Tibial artery (tissue), 4 donors: Measurements from ENCODE around the gene TEX12.

Experiments used
- DNase-seq, 2 donors: peaks; one replicate each; pipeline ENCODE4 v3.0.0-alpha.2; 2019
- H3K27ac ChIP-seq, 2 donors: fragments of 200-600 bp; sonication (generic) in 1 of 2; 1 replicate in 1 of 2; 2 replicates in 1 of 2; pipeline ENCODE4 v1.5.1; 2018 to 2019; ENCODE audit warnings: mild to moderate bottlenecking in 1 of 2
- H3K27me3 ChIP-seq, 2 donors: fragments of 200-600 bp; sonication (generic) in 1 of 2; one replicate each; pipeline versions ENCODE4 v1.5.1 to v1.6.0; 2016 to 2019
- H3K36me3 ChIP-seq, 3 donors: fragments of 200-600 bp; sonication (generic) in 2 of 3; one replicate each; pipeline ENCODE4 v1.5.1; 2016 to 2019; ENCODE audit warnings: mild to moderate bottlenecking in 2 of 3
- H3K4me1 ChIP-seq, 4 donors: fragments of 200-600 bp; sonication (generic) in 2 of 4; 1 replicate in 3 of 4; 2 replicates in 1 of 4; pipeline ENCODE4 v1.5.1; 2016 to 2019
- H3K4me3 ChIP-seq, 2 donors: fragments of 200-600 bp; sonication (generic) in 1 of 2; 1 replicate in 1 of 2; 2 replicates in 1 of 2; pipeline ENCODE4 v1.5.1; 2018 to 2019; ENCODE audit warnings: mild to moderate bottlenecking in 2 of 2
- H3K9me3 ChIP-seq, 3 donors: fragments of 200-600 bp; sonication (generic) in 1 of 3; one replicate each; pipeline ENCODE4 v1.5.1; 2016 to 2019
- intact Hi-C: fragments of 100-400 bp; cut with DNase I; formaldehyde crosslinking; loops from one replicate; pipeline ENCODE4 v1.15.0; 2023; ENCODE audit warnings: low total_unique reads
- TF ChIP-seq, protein P1 (sequence below), 2 experiments: fragments of 200-600 bp in 1 of 2; fragments of 450-650 bp in 1 of 2; IDR thresholded peaks; one replicate each; pipeline ENCODE4 v1.5.1; 2017 to 2019; ENCODE audit warnings: antibody characterized with exemption in 2 of 2, mild to moderate bottlenecking in 1 of 2, moderate library complexity in 1 of 2

The TEX12 gene, protein sequence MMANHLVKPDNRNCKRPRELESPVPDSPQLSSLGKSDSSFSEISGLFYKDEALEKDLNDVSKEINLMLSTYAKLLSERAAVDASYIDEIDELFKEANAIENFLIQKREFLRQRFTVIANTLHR

DNA sequence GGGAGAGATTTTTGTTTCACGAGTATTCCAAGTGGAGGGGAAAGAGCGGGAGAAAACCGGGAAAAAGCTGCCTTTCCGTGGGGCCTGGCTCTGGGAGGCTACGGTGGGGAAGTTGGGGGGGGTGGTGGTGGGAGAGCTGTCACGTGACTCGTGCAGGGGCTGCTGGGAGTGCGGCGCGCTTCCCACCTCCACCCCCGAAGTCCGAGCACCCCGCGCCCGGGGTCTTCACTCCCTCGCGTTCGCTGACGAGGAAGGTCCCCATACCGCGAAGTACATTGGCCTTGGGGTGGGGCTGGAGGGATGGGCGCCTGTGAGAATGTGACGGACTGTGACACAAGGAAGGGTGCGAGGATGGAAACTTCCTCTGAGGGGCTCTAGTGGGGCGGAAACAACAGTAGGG lies at the start of gene TEX12:
TEX12 (plus strand) TSS at position 228 of the 400 bp plus-strand sequence. CDS start 1,897 bp downstream, outside the sequence.
- Histone ChIP-seq H3K4me3 (no peak within 1 kb of the TSS), H3K4me1 (no peaks in the 10 kb centered on the region), H3K27ac (no peak within 1 kb of the TSS), H3K36me3 (no peaks in the 10 kb centered on the region), H3K27me3 (no peaks in the 10 kb centered on the region), H3K9me3 (no peaks in the 10 kb centered on the region)
- no peak for DNase-seq
- intact Hi-C loops: no loop called here
- TF ChIP-seq, protein P1, sequence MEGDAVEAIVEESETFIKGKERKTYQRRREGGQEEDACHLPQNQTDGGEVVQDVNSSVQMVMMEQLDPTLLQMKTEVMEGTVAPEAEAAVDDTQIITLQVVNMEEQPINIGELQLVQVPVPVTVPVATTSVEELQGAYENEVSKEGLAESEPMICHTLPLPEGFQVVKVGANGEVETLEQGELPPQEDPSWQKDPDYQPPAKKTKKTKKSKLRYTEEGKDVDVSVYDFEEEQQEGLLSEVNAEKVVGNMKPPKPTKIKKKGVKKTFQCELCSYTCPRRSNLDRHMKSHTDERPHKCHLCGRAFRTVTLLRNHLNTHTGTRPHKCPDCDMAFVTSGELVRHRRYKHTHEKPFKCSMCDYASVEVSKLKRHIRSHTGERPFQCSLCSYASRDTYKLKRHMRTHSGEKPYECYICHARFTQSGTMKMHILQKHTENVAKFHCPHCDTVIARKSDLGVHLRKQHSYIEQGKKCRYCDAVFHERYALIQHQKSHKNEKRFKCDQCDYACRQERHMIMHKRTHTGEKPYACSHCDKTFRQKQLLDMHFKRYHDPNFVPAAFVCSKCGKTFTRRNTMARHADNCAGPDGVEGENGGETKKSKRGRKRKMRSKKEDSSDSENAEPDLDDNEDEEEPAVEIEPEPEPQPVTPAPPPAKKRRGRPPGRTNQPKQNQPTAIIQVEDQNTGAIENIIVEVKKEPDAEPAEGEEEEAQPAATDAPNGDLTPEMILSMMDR (IDR thresholded peaks at IDR 0.05): no peak

DNA sequence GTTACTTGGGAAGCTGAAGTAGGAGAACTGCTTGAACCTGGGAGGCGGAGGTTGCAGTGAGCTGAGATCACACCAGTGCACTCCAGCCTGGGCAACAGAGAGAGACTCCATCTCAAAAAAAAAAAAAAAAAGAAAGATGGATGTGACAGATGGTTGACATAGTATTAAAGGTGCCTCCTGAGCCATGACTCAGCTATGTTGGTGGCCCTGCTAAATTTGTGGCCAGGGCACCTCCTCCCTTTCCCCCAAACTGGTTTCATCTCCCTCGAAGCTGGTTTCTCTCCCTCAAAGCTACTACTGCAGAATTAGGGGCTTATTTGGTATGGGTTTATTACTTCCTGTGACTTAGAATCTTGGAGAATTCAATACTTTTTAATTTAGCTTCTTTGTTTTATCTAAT lies 49.0 kb upstream of the TEX12 start:
- TF ChIP-seq, protein P1 (IDR thresholded peaks at IDR 0.05): no peak
- Histone ChIP-seq H3K4me1 (peaks cover 0 to 6% (median 0%) of the 10 kb centered on the region in 4 donors), H3K4me3 (no peak overlapping the region), H3K27me3 (no peaks in the 10 kb centered on the region), H3K27ac (no peak overlapping the region), H3K36me3 (peaks cover 0 to 6% (median 0%) of the 10 kb centered on the region in 3 donors), H3K9me3 (no peaks in the 10 kb centered on the region)
- DNase-seq: no peak
- intact Hi-C loops: loop anchor here (10.0 kb wide), 1 partner anchor 57 kb away; the partner anchor contains the start of gene BCO2

GRCh38 chr11:112121981-112122615 lies 45.1 kb upstream of the TEX12 start:
- Histone ChIP-seq H3K27ac (no peak overlapping the region), H3K9me3 (no peaks in the 10 kb centered on the region), H3K4me3 (no peak overlapping the region), H3K4me1 (peaks cover 0 to 6% (median 0%) of the 10 kb centered on the region in 4 donors), H3K36me3 (peaks cover 0 to 6% (median 0%) of the 10 kb centered on the region in 3 donors), H3K27me3 (no peaks in the 10 kb centered on the region)
- DNase-seq: no peak
- intact Hi-C loops: no loop called here
- TF ChIP-seq, protein P1 (IDR thresholded peaks at IDR 0.05): no peak

- intact Hi-C loops: no loop called here
- no peak overlapping the region for H3K4me3 ChIP-seq
- H3K9me3 ChIP-seq: no peaks in the 10 kb centered on the region
- H3K27ac ChIP-seq: no peak overlapping the region
- no peak for DNase-seq
- peaks cover 0 to 6% (median 0%) of the 10 kb centered on the region in 3 donors for H3K36me3 ChIP-seq
- no peaks in the 10 kb centered on the region for H3K27me3 ChIP-seq
- peaks cover 0 to 6% (median 0%) of the 10 kb centered on the region in 4 donors for H3K4me1 ChIP-seq
- TF ChIP-seq, protein P1 (IDR thresholded peaks at IDR 0.05): no peak
Observed at GRCh38 chr11:112123129-112123528, 44.0 kb upstream of the TEX12 start.

DNA sequence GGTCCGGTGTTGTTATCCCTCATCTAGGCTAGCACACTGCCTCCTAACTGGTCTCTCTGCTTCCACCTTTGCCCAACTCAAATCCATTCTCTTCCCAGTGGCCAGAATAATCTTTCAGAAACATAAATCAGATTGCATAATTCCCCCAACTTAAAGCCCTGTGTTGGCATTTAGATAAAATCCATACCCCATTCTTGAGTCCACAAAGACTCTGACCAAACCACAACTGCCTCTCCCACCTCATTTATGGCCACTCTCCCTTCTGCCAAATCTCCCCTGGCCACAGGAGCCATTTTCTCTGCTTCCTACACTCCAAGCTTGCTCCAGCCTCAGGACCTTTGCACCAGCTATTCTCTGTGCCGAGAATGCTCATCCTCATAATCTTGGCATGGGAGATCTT lies 40.1 kb upstream of the TEX12 start:
- H3K27ac ChIP-seq: no peak overlapping the region
- no peaks in the 10 kb centered on the region for H3K27me3 ChIP-seq
- no peaks in the 10 kb centered on the region for H3K36me3 ChIP-seq
- TF ChIP-seq, protein P1 (IDR thresholded peaks at IDR 0.05): no peak
- DNase-seq: no peak
- H3K4me1 ChIP-seq: no peaks in the 10 kb centered on the region
- H3K4me3 ChIP-seq: no peak overlapping the region
- intact Hi-C loops: no loop called here
- H3K9me3 ChIP-seq: no peaks in the 10 kb centered on the region
